Tibial artery (tissue), 4 donors: Measurements from ENCODE around the gene OPRM1.

Source experiments
- DNase-seq, 2 donors: peaks; one replicate each; pipeline ENCODE4 v3.0.0-alpha.2; 2019
- H3K27ac ChIP-seq, 2 donors: fragments of 200-600 bp; sonication (generic) in 1 of 2; 1 replicate in 1 of 2; 2 replicates in 1 of 2; pipeline ENCODE4 v1.5.1; 2018 to 2019; ENCODE audit warnings: mild to moderate bottlenecking in 1 of 2
- H3K27me3 ChIP-seq, 2 donors: fragments of 200-600 bp; sonication (generic) in 1 of 2; one replicate each; pipeline versions ENCODE4 v1.5.1 to v1.6.0; 2016 to 2019
- H3K36me3 ChIP-seq, 3 donors: fragments of 200-600 bp; sonication (generic) in 2 of 3; one replicate each; pipeline ENCODE4 v1.5.1; 2016 to 2019; ENCODE audit warnings: mild to moderate bottlenecking in 2 of 3
- H3K4me1 ChIP-seq, 4 donors: fragments of 200-600 bp; sonication (generic) in 2 of 4; 1 replicate in 3 of 4; 2 replicates in 1 of 4; pipeline ENCODE4 v1.5.1; 2016 to 2019
- H3K4me3 ChIP-seq, 2 donors: fragments of 200-600 bp; sonication (generic) in 1 of 2; 1 replicate in 1 of 2; 2 replicates in 1 of 2; pipeline ENCODE4 v1.5.1; 2018 to 2019; ENCODE audit warnings: mild to moderate bottlenecking in 2 of 2
- H3K9me3 ChIP-seq, 3 donors: fragments of 200-600 bp; sonication (generic) in 1 of 3; one replicate each; pipeline ENCODE4 v1.5.1; 2016 to 2019
- intact Hi-C: fragments of 100-400 bp; cut with DNase I; formaldehyde crosslinking; loops from one replicate; pipeline ENCODE4 v1.15.0; 2023; ENCODE audit warnings: low total_unique reads
- TF ChIP-seq, protein P1 (sequence below), 2 experiments: fragments of 200-600 bp in 1 of 2; fragments of 450-650 bp in 1 of 2; IDR thresholded peaks; one replicate each; pipeline ENCODE4 v1.5.1; 2017 to 2019; ENCODE audit warnings: antibody characterized with exemption in 2 of 2, mild to moderate bottlenecking in 1 of 2, moderate library complexity in 1 of 2

The OPRM1 gene

DNA sequence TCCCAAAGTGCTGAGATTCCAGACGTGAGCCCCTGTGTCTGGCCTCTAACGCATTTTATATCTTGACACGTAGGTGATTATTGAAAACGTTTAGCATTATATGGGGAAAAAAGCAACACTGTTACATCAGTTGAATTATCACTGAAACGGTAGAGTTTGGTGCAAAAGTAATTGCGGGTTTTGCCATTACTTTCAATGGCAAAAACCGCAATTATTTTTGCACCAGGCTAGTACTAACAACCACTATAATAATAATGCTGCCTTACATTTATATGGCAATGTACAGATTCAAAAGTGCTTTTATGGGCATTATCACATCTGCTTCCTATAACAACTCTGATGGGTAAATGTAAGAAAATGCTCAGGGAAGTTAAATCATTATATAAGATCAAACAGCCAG, 57.3 kb downstream of the OPRM1 start:
- Histone ChIP-seq H3K27ac (no peak overlapping the region), H3K9me3 (no peaks in the 10 kb centered on the region), H3K4me1 (no peaks in the 10 kb centered on the region), H3K4me3 (no peak overlapping the region), H3K36me3 (no peaks in the 10 kb centered on the region), H3K27me3 (no peaks in the 10 kb centered on the region)
- TF ChIP-seq, protein P1, sequence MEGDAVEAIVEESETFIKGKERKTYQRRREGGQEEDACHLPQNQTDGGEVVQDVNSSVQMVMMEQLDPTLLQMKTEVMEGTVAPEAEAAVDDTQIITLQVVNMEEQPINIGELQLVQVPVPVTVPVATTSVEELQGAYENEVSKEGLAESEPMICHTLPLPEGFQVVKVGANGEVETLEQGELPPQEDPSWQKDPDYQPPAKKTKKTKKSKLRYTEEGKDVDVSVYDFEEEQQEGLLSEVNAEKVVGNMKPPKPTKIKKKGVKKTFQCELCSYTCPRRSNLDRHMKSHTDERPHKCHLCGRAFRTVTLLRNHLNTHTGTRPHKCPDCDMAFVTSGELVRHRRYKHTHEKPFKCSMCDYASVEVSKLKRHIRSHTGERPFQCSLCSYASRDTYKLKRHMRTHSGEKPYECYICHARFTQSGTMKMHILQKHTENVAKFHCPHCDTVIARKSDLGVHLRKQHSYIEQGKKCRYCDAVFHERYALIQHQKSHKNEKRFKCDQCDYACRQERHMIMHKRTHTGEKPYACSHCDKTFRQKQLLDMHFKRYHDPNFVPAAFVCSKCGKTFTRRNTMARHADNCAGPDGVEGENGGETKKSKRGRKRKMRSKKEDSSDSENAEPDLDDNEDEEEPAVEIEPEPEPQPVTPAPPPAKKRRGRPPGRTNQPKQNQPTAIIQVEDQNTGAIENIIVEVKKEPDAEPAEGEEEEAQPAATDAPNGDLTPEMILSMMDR (IDR thresholded peaks at IDR 0.05) = no peak
- intact Hi-C loops = no loop called here
- DNase-seq = no peak

GRCh38 chr6:154096834-154097233, 57.8 kb downstream of the OPRM1 start:
- Histone ChIP-seq H3K36me3 (no peaks in the 10 kb centered on the region), H3K27me3 (no peaks in the 10 kb centered on the region), H3K4me1 (no peaks in the 10 kb centered on the region), H3K27ac (no peak overlapping the region), H3K9me3 (no peaks in the 10 kb centered on the region), H3K4me3 (no peak overlapping the region)
- intact Hi-C loops = no loop called here
- TF ChIP-seq, protein P1 (IDR thresholded peaks at IDR 0.05) = no peak
- DNase-seq = no peak

DNA sequence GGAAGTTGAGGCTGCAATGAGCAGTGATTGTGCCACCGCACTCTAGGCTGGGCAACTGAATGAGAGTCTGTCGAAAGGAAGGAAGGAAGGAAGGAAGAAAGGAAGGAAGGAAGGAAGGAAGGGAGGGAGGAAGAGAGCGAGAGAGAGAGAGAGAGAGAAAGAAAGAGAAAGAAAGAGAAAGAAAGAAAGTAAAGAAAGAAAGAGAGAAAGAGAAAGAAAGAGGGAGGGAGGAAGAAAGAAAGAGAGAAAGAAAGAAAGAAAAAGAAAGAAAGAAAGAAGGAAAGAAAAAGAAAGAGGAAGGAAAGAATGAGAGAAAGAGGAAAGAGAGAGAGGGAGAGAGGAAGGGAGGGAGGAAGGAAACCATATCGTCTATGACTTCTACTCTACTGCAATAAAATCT, 60.2 kb downstream of the OPRM1 start:
- intact Hi-C loops = no loop called here
- DNase-seq = no peak
- Histone ChIP-seq H3K27me3 (no peaks in the 10 kb centered on the region), H3K4me3 (no peak overlapping the region), H3K4me1 (no peaks in the 10 kb centered on the region), H3K27ac (no peak overlapping the region), H3K36me3 (no peaks in the 10 kb centered on the region), H3K9me3 (no peaks in the 10 kb centered on the region)
- TF ChIP-seq, protein P1 (IDR thresholded peaks at IDR 0.05) = no peak

DNA sequence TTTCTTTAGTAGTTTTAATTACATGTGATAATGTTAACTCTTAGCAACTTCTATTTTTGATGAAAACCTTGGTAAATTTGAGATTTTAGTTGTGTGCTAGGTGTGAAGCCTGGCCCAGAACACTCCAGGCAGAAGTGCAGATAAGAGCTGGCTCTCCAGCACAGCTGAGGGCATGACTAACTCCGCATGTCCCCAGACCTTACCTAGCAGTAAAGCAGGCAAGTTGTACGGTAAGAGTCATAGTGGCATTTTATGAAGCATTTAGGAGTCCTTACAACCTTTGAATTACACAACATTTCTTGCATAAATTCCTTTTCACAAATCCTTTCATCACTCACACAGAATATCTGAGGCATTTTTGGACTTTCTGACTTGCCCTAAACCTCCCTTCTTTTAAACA, 67.2 kb downstream of the OPRM1 start:
- Histone ChIP-seq H3K27ac (no peak overlapping the region), H3K9me3 (no peaks in the 10 kb centered on the region), H3K4me1 (no peaks in the 10 kb centered on the region), H3K4me3 (no peak overlapping the region), H3K27me3 (no peaks in the 10 kb centered on the region), H3K36me3 (no peaks in the 10 kb centered on the region)
- no peak for DNase-seq
- intact Hi-C loops = no loop called here
- TF ChIP-seq, protein P1 (IDR thresholded peaks at IDR 0.05) = no peak

DNA sequence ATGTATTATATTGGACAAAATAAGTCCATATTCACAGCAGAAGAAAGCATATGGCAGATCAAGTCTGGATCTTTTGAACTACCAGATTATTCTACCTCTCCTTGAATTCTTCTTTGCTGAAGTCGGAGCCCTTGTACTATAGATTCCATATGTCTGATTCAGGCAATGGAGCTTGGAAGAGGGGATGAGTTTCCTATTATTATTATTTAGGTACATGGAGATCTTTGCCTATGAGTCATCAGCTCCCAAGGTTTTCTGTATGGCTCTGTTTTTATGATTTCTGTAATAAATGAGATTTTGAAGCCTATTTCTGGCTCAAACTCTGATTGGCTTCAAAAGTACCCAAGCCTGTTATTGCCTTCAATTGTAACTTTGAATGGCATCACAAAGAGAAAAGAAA, 72.0 kb downstream of the OPRM1 start:
- TF ChIP-seq, protein P1 (IDR thresholded peaks at IDR 0.05) = no peak

DNA sequence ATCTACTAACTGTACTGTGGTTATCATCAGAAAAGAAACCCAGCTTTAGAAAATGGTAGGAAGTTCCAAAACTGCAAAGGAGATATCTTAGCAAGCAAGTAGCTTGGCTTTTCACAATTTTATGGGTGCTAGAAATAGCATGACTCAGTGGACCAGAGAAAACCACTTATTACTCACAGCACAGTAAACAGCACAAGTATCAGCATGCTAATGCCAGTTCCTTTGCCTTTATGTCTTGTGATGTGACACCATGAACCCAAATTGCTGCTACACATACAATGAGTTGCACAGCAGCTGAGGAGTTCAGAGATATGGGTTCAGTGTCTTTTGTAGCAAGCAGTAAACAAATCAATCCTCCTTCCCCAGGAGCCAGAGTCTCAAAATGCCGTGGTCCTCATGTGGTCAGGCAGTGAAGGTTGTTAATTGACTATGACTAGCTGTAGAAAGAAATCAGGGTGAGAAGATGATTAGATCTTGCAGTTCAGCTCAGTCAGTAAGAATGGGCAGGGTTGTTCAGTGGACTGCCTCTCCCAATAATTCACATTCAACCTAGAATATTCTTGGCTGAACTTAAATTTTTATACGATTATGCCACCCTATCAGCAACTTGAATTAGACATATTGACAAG, 73.3 kb downstream of the OPRM1 start:
- Histone ChIP-seq H3K27ac (no peak overlapping the region), H3K27me3 (no peaks in the 10 kb centered on the region), H3K9me3 (no peaks in the 10 kb centered on the region), H3K36me3 (no peaks in the 10 kb centered on the region), H3K4me1 (no peaks in the 10 kb centered on the region), H3K4me3 (no peak overlapping the region)
- TF ChIP-seq, protein P1 (IDR thresholded peaks at IDR 0.05) = no peak
- DNase-seq = no peak
- intact Hi-C loops = no loop called here

More for the DNA sequence above, 72.0 kb downstream of the OPRM1 start:
- H3K4me1 ChIP-seq = no peaks in the 10 kb centered on the region
- H3K27me3 ChIP-seq = no peaks in the 10 kb centered on the region
- no peak overlapping the region for H3K27ac ChIP-seq
- no peaks in the 10 kb centered on the region for H3K36me3 ChIP-seq
- H3K4me3 ChIP-seq = no peak overlapping the region
- intact Hi-C loops = no loop called here
- DNase-seq = no peak
- no peaks in the 10 kb centered on the region for H3K9me3 ChIP-seq
